K562 treated with DMSO at 1 percent for 24 hours (cell line): Measurements from ENCODE around the gene GDAP2. TPM values are rescaled to one million over a fixed set of nuclear protein-coding genes. Genes with fewer than 3 reads are reported as not detected.

Experiments used
- total RNA-seq: library from RNA; unstranded; fragments of 300-600 nt; gene quantifications from 2 replicates; pipeline ENCODE4 v1.2.3, GENCODE V29; 2022; ENCODE audit warnings: low read depth; ENCODE audit not compliant: insufficient read depth

GDAP2 gene
- total RNA-seq = 7.4 and 10.4 TPM in 2 replicates

GRCh38 chr1:117929343-117930172, at the start of gene GDAP2, which contains the start of gene WDR3:
Gene GDAP2 (minus strand): TSS chr1:117929621. CDS start chr1:117920357, 9,264 bp downstream.
Gene WDR3 (plus strand): TSS chr1:117929739. CDS start chr1:117933320, 3,581 bp downstream.

Other genes with a start within 250 kb of the GDAP2 start
- gene WDR3, start 118 bp upstream of the GDAP2 start, total RNA-seq = 9.9 and 10.1 TPM in 2 replicates